OCI-LY7 (cell line): ENCODE results near the gene GPR153. TPM values are rescaled to one million over a fixed set of nuclear protein-coding genes. Genes with fewer than 3 reads are reported as not detected.

Source experiments
- BruUV-seq: library from RNA; stranded (reverse); fragments of 400-500 nt; replicated peaks from 2 replicates; lab custom pipeline; 2021; lab: Mats Ljungman, UMichigan
- CTCF ChIA-PET: fragments of 300-600 bp; sonication (Branson Sonifier 250); formaldehyde crosslinking; loops from one replicate; lab custom pipeline; 2022; ENCODE audit warnings: antibody characterized with exemption; ENCODE audit not compliant: unreplicated experiment; lab: Charles Lee
- POLR2A ChIA-PET: fragments of 300-600 bp; sonication (Branson Sonifier 250); formaldehyde crosslinking; loops from one replicate; lab custom pipeline; 2022; ENCODE audit warnings: antibody characterized with exemption; lab: Charles Lee
- DNase-seq: peaks from one replicate; pipeline ENCODE4 v3.0.0-alpha.2; 2015; ENCODE audit warnings: low spot score
- H2AFZ ChIP-seq: fragments of 200-600 bp; sonication (generic), shearing (Covaris generic); 2 replicates; pipeline ENCODE4 v1.6.1; 2014; ENCODE audit warnings: mild to moderate bottlenecking, antibody characterized with exemption, low read length, moderate library complexity
- H3K27ac ChIP-seq: fragments of 200-600 bp; sonication (generic); 2 replicates; pipeline ENCODE4 v1.5.1; 2014; ENCODE audit warnings: mixed run types, low read depth, mild to moderate bottlenecking, moderate library complexity, low read length, inconsistent platforms; ENCODE audit not compliant: poor library complexity, severe bottlenecking
- H3K36me3 ChIP-seq: fragments of 200-600 bp; sonication (generic); 2 replicates; pipeline ENCODE4 v1.6.1; 2014; ENCODE audit warnings: mild to moderate bottlenecking, antibody characterized with exemption, low read length, moderate library complexity, mixed read lengths; ENCODE audit not compliant: insufficient read depth
- H3K4me1 ChIP-seq: fragments of 200-600 bp; sonication (generic); 2 replicates; pipeline ENCODE4 v1.5.1; 2014; ENCODE audit warnings: mild to moderate bottlenecking, low read length; ENCODE audit not compliant: insufficient read depth, poor library complexity, severe bottlenecking
- H3K4me2 ChIP-seq: fragments of 200-600 bp; sonication (generic); 2 replicates; pipeline ENCODE4 v1.6.1; 2014; ENCODE audit warnings: mild to moderate bottlenecking, low read length
- H3K4me3 ChIP-seq: fragments of 200-600 bp; sonication (generic); 2 replicates; pipeline ENCODE4 v1.5.1; 2014; ENCODE audit warnings: mild to moderate bottlenecking, low read depth, low read length; ENCODE audit not compliant: poor library complexity, severe bottlenecking
- H3K79me2 ChIP-seq: fragments of 200-600 bp; sonication (generic); 2 replicates; pipeline ENCODE4 v1.6.1; 2016; ENCODE audit warnings: low read depth, mild to moderate bottlenecking, low read length, moderate library complexity, mixed read lengths; ENCODE audit not compliant: insufficient read depth
- H3K9me2 ChIP-seq: fragments of 200-600 bp; sonication (generic); 2 replicates; pipeline ENCODE4 v1.6.1; 2016; ENCODE audit warnings: mild to moderate bottlenecking, low read length, mixed read lengths; ENCODE audit not compliant: insufficient read depth
- H3K9me3 ChIP-seq: fragments of 200-600 bp; sonication (generic); 2 replicates; pipeline ENCODE4 v1.6.1; 2014; ENCODE audit warnings: mild to moderate bottlenecking, mixed run types, low read length, mixed read lengths
- H4K20me1 ChIP-seq: fragments of 200-600 bp; sonication (generic); 2 replicates; pipeline ENCODE4 v1.6.1; 2014; ENCODE audit warnings: mild to moderate bottlenecking, antibody characterized with exemption, low read length, moderate library complexity, mixed read lengths; ENCODE audit not compliant: insufficient read depth
- CTCF ChIP-seq: fragments of 200-600 bp; sonication (generic); conservative IDR thresholded peaks from 2 replicates; pipeline ENCODE4 v1.5.1; 2014; ENCODE audit warnings: mild to moderate bottlenecking, antibody characterized with exemption, low read length, moderate library complexity, mixed read lengths
- EZH2phosphoT487 ChIP-seq: fragments of 200-600 bp; sonication (generic); IDR thresholded peaks from 2 replicates; pipeline ENCODE4 v1.6.1; 2018; ENCODE audit warnings: low read depth, borderline replicate concordance, mild to moderate bottlenecking, mixed run types, antibody characterized with exemption, low read length, moderate library complexity, mixed read lengths
- intact Hi-C: fragments of 100-400 bp; cut with micrococcal nuclease; formaldehyde crosslinking; loops from one replicate; pipeline ENCODE4 v1.10.0; 2022; ENCODE audit not compliant: unreplicated experiment
- total RNA-seq, 2 experiments: library from RNA; depleted of rRNA in 1 of 2; stranded (reverse); fragments of >200 nt in 1 of 2; shearing (Covaris generic) in 1 of 2; gene quantifications; 2 replicates each; pipeline ENCODE4 v1.2.3, GENCODE V29; 2014 to 2022

The GPR153 gene
- total RNA-seq, 2 experiments from 2014 or later, result not detected

- no peaks in the 10 kb centered on the region for H3K9me3 ChIP-seq
- TF ChIP-seq EZH2phosphoT487 (no peak), CTCF (no peak)
- no peak overlapping the region for H3K4me3 ChIP-seq
- H3K9me2 ChIP-seq, result no peaks in the 10 kb centered on the region
- H2AFZ ChIP-seq, result no peak overlapping the region
- peaks cover 5% of the 10 kb centered on the region; the same call in 1 of the 2 replicates for H3K36me3 ChIP-seq
- no peak overlapping the region for H3K4me2 ChIP-seq
- H4K20me1 ChIP-seq, result no peaks in the 10 kb centered on the region
- no TSS peak for BruUV-seq
- H3K27ac ChIP-seq, result no peak overlapping the region
- no peaks in the 10 kb centered on the region for H3K79me2 ChIP-seq
- no peaks in the 10 kb centered on the region for H3K4me1 ChIP-seq
- no peak for DNase-seq
- CTCF ChIA-PET, result no interaction called here
- POLR2A ChIA-PET, result no interaction called here
- intact Hi-C loops, result no loop called here
Observed at GRCh38 chr1:6288665-6289064, 27.8 kb upstream of the GPR153 start.

GRCh38 chr1:6288026-6288425 lies 27.1 kb upstream of the GPR153 start:
- H3K36me3 ChIP-seq, result no peaks in the 10 kb centered on the region
- no peaks in the 10 kb centered on the region for H3K9me3 ChIP-seq
- H3K4me3 ChIP-seq, result no peak overlapping the region
- no peak for DNase-seq
- no peak overlapping the region for H3K27ac ChIP-seq
- POLR2A ChIA-PET, result interaction anchor here (0.6 kb wide), 1 partner anchor 8 kb away, joined by 4 read pairs; no protein-coding TSS in a partner anchor
- H3K9me2 ChIP-seq, result no peaks in the 10 kb centered on the region
- intact Hi-C loops, result no loop called here
- no peaks in the 10 kb centered on the region for H3K79me2 ChIP-seq
- H4K20me1 ChIP-seq, result no peaks in the 10 kb centered on the region
- no peak overlapping the region for H2AFZ ChIP-seq
- H3K4me2 ChIP-seq, result no peak overlapping the region
- TF ChIP-seq CTCF (no peak), EZH2phosphoT487 (no peak)
- no TSS peak for BruUV-seq
- H3K4me1 ChIP-seq, result no peaks in the 10 kb centered on the region
- CTCF ChIA-PET, result no interaction called here

- Histone ChIP-seq H3K27ac (no peak overlapping the region), H3K9me3 (no peaks in the 10 kb centered on the region), H3K79me2 (no peaks in the 10 kb centered on the region), H3K36me3 (no peaks in the 10 kb centered on the region), H3K4me1 (no peaks in the 10 kb centered on the region), H2AFZ (no peak overlapping the region), H4K20me1 (no peaks in the 10 kb centered on the region), H3K9me2 (no peaks in the 10 kb centered on the region), H3K4me3 (no peak overlapping the region), H3K4me2 (no peak overlapping the region)
- intact Hi-C loops, result no loop called here
- no TSS peak for BruUV-seq
- DNase-seq, result no peak
- CTCF ChIA-PET, result no interaction called here
- TF ChIP-seq CTCF (no peak), EZH2phosphoT487 (no peak)
- POLR2A ChIA-PET, result interaction anchor here (0.6 kb wide), 2 partner anchors 9 to 220 kb away, joined by 4 to 6 read pairs; no protein-coding TSS in a partner anchor
Observed at GRCh38 chr1:6287431-6287886, 26.6 kb upstream of the GPR153 start.
